GM18502 (cell line): ENCODE data around the gene TMEM269.

Source experiments
- ATAC-seq: cut with Tn5 transposase; IDR thresholded peaks from one replicate; pipeline ENCODE4 v1.9.1; 2021; ENCODE audit warnings: mild to moderate bottlenecking; ENCODE audit not compliant: unreplicated experiment, poor library complexity

The TMEM269 gene, protein sequence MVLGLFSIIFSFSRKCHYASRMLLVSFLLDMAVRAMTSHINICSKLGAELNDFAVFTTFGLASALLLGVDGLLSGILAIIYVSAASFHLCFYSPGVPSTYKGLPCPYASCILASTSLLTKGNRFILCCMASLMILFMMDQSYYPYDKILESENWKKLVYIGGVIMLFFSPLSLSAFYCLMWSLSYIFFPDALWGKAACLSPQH

DNA sequence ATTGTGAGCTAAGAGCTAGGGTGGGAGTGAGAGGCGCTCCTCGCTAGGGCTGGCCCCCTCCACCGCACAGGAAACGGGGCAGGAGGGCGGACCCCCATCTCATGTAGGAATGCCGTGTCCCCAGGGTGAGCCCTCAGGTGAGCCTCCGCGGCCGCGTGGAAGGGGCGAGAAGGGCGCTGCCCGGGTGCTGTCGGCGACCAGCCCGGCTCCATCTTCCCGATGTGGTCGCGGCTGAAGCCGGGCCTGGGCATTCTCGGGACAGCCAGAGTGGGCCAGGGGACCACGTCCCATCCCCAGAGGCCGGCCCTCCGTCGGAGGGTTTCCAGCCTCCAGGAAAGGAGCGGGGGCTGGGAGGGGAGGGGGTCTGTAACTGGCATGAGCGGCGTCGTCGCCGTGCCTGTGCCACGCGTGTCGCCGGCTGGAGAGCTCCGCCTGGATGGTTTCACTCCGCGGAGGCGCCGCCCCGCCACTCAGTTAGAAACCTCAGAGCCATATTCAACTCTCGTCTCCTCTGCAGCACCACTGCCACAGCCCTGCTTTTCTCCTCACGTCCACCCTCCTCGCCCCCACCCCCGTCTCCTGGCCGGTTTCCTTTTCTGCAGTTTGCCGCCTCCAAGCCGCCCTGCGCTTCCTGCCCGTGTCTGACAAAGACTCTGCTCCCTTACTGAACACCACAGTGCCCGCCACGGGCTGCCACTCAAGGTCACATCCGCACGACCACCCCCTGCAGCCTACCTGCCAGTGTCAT lies at the start of gene TMEM269:
Gene TMEM269 (plus strand): TSS at position 46 of the 748 bp plus-strand sequence. CDS start 4,903 bp downstream, outside the sequence.
- ATAC-seq = no peak

DNA sequence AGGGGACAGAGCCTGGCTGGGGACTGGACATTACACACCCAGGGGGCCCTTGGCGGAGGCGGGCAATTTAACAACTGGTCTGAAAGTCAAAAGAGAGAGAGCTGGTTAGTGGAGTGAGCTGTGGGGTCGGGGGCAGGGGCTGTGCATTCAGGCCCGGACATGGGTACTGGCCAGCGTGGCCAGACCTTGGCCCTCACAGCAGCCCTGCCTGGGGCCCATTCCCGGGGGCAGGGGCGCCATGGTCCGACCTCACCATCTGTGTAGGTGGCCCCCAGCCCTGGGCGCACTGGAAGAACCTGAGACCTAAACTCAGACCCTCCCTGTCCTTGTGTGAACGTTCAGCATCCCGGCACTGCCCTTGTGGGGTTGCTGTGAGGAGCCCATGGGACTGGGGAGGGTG lies 49.7 kb upstream of the TMEM269 start:
- no peak for ATAC-seq

DNA sequence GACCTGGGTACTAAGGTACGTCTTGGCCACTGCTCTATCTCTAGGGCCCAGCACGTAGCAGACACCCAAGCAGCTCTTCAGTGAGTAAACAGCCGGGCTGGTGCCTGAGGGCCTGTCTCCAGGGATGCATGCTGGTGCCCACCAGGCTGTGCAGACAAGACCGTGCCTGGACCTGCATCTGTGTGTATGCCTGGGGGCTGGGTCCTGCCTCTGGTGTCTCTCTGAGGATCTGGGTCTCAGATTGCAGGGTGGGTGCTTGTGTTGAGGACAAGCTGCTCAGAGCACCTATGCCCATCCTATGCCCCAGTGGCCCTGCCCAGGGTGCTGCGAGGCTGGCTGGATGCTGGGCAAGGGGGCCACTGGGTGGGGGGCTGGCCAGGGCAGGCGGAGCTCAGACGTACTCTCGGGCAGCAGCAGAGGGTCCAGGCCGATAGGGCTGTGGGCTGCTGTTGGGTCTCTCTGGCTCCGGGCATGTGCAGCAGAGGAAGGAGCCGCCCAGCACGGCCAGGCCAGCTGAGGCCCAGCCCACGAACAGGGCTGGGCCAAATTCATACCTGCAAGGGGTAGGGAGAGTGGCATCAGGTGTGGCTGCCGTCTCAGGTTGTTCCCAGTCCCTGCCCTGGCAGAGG lies 49.2 kb upstream of the TMEM269 start:
- no peak for ATAC-seq

DNA sequence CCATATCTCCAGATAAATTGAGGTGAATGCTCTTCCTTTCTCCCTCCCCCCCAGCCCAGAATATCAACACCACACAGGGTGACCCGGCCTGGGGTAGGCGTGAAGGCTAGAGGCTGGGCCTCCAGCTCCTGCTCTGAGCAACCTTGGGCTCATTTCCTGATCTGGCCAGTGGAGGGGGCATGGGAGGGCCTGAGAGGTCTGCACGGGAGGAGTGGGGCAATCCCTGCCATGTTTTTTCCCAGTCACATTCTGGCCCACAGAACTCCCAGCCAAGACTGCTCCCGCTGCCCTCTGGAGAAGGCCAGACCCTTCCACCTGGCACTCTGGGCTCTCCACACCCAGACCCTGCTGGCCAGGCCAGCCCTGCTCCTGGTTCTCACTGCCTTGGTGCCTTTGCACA lies 48.6 kb upstream of the TMEM269 start:
- ATAC-seq = no peak

DNA sequence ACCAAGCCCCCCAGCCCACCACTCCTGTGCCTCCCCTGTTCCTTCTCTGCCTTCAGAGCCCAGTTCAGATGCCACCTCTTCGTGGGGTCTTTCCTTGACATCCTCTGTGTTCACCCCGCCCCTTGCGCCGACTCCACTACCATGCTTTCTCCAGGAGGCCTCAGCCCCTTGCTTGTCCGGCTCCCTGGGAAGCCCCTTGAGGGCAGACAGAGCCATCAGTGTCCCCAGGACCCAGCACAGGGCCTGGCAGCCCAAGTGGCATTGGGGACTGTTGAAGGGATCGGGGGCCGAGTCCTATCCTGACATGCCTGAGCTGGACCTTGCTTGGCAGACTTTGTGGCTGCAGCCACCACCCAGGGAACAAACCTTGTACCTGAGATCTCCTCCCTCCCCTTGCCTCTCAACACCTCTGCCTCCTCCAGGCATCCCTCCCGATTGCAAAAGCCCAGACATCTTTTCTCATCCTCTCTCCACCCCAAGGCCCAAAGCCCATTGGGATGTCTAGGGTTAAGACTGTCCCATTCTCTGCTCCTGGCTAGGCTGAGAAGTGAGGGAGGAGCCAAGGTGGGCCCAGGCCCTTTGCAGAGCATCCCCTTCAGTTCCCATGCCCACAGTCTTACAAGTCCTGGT lies 48.1 kb upstream of the TMEM269 start:
- no peak for ATAC-seq

DNA sequence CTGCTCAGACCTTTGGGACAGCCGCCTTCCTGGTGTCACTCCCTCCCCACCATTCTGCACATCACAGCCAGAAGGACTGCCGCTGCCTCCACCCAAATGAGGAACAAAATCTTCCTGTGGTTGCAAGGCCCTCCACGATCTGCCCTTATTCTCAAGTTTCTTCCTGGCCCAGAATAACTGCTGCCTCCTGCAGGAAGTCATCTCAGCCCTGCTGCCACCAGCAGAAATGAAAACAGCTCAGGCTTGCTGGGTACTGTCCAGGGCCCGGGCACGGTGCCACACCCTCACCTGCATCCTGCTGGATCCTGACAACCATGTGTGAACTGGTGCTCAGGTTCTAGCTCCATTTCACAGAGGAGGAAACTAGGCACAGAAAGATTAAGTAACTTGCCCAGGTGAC lies 47.5 kb upstream of the TMEM269 start:
- ATAC-seq = no peak

DNA sequence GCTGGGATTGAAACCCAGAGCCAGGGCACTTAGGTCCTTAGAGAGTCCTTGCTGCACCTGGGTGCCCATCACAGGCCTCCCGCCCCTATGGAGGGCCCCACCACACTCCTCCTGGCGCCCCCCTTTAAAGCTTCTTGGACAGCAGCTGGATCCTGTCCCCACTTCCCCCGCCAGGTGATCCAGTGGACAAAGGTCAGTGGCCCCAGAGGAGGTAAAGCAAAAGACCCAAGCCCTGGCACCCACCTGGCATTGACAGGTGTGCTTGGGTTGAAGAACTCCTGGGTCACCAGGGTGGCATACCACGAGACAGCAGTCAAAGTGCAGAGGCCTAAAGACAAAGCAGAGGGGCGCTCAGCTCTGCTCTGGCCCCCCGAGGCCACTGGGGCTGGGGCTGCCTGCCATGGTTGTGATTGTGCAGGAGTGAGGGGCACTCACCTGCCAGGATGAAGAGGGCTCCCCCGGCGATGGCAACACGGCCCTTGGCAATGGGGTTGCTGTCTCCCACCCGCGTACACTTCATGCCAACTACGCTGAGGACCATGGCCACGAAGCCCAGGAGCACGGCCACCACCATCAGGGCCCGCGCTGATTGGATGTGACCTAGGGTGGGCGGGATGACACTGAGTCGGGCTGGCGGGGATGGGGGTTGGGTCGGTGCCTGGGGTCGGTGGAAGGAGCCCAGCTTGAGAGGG lies 46.7 kb upstream of the TMEM269 start:
- ATAC-seq = no peak

DNA sequence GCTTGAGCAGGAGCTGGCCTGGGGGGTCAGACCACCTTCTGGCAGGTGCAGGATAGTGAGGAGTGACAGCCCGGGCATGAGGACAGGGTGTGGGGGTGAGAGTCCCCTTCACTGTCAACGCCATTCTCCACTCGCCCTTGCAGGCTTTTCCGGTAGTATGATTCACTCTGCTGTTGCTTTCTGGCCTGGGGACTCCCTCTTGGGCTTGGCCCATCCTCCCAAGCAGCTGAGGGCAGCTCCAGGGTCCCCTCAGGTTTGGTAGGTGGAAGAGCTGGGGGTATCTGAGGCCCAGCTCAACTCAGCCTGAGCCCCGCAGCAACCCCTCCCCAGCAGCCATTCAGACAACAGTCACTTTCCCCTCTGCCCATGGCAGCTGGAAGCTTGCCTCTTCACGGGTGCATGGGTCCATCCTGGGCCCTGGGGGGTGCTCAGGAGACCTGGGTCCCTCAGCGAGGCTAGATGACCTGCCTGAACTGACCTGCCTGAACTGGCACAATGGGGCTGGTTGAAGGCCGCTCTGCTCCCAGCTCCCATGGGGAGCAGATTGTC lies 46.0 kb upstream of the TMEM269 start:
- ATAC-seq = no peak

DNA sequence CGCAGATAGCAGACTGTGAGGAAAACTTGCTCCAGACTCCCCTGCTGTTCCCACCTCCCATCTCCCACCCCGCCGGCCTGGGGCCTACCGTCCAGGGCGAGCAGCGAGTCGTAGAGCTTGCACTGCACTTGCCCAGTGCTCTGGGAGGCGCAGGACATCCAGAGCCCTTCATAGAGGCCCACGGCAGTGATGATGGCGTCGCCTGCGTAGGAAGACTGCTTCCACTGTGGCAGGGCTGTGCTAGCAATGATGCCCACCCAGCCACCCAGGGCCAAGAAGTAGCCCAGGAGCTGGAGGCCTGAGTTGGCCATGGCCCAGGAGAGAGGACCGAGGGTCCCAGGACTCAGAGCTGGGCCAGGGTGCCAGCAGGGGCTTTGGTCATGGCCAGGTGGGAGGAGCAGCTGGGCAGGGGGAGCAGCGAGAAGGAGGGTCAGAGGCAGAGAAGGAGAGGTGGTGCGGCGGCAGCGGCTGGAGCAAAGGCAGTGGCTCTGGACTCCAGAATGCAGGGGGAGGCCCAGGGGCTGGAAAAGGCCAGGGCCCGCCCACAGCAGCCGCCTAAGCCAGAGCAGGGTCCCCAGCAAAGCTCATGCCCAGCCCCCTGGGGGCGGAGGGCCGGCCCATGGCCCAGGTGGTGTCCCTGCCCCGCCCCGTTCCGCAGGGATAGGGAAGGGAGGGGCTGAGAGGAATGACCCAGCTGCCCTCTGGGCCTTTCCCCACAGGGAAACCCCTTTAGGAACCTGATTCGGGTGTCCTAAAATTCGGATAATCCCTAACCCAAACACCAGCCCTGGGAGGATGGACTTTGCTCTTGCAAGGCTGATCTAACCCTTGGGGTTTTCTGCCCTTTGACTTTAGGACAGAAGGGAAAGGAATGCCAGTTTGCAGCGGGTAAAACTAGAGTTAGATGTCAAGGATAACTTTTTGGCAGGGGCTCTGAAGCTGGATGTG lies 44.8 kb upstream of the TMEM269 start, which contains the start of gene CLDN19:
Gene CLDN19 (minus strand): TSS at position 484 of the 948 bp plus-strand sequence. CDS start 173 bp downstream, at position 311.
- ATAC-seq = no peak

DNA sequence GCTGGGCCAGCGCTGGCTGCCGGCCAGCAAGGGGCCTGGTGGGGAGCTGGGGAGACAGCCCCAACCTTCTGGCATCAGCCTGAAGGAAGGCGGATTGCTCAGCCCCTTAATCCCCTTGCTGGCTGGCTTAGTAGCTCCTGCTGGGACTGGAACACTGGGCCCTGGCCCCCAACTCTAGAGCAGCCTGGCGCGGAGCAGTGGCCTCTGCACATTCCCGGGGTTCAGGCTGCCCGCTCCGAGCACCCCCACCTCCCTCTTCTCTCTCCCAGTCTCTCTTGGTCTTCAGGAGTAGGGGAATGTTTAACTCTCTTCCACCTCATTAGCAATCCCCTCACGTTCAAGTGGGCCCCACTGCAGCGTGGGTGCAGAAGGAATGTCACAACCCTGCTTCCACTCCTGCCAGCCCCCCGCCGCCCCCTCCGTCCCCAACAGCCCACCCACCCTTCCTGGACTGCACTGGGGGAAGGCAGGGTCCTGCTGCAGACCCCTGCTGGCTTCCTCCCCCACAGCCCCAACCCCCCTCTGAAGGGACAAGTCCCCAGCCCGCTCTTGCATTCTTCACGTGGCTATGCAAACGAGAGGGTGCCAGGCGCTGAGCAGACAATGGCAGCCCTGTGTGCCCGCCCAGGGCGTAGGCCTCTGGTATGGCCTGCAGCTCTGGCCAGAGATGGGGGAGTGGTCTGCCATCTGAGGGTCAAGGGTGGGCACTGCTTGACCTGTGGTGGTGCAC lies 43.8 kb upstream of the TMEM269 start:
- ATAC-seq = no peak

DNA sequence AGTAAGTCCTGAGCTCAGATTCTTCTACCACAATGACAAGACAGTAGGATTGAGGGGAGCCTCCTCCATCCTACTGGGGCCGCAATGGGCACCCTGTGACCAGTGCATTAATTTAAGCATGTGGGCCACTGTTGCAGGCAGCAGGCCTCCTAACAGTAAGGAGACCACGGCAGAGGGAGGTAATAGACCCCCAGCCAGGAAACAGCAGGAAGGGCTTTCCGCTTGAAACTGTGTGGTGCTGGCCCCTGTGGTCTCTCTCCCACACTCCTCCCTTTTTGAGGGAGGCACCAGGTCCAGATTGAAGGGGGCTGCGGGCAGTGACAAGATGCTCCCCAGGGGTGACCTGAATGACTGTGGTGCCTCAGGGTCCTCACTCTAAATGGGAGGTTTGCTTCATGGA lies 43.1 kb upstream of the TMEM269 start:
- no peak for ATAC-seq

DNA sequence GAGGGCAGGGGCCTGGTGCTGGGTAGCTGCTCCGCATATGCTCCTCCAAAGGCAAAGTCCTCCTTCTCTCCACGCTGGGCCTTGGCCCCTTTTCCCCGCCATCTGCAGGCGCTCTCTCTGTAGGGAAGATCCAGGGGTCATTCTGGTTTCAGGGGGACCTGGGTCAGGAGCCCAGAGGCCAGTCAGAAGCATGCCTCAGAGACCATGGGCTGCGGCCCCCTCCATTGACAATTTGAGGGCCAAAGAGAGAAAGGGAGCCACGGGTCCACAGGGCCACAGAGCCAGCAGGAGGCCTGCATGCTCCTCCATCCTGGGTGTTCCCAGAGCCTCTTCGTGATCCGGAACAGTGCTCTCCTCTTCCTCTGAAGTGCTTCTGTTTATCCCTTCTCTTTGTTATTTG lies 42.6 kb upstream of the TMEM269 start:
- ATAC-seq = no peak

DNA sequence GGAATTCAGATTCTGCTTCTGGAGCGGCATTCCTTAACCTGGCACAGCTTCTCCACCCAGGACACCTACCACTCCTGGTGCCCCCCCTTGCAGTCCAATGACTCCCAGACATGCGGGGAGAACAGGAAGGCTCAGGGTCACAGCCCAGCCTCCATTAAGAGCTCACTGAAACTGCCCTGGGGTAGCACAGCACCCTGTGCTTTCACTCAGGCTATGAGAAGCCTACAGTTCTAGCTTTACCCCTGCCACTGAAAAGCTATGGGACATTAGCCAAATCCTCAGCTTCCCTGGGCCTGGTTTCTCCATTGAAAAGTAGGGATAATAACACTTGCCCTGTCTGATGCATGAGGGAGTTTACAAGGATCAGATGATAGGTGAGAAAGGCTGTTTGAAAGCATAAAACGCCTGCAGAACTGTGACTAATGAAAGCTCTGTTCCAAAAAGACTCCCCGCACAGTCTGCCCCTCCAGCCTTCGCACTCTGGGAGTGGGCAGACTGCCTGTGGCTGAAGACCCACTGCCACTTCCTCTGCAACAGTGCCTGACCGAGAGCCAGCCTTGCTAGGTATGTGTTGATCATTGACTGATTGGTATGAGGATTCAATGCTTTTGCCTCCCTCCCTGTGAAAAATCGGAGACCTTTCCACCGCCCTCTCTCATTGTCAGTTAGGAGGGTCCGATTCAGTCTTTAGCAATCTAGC lies 42.0 kb upstream of the TMEM269 start:
- no peak for ATAC-seq

DNA sequence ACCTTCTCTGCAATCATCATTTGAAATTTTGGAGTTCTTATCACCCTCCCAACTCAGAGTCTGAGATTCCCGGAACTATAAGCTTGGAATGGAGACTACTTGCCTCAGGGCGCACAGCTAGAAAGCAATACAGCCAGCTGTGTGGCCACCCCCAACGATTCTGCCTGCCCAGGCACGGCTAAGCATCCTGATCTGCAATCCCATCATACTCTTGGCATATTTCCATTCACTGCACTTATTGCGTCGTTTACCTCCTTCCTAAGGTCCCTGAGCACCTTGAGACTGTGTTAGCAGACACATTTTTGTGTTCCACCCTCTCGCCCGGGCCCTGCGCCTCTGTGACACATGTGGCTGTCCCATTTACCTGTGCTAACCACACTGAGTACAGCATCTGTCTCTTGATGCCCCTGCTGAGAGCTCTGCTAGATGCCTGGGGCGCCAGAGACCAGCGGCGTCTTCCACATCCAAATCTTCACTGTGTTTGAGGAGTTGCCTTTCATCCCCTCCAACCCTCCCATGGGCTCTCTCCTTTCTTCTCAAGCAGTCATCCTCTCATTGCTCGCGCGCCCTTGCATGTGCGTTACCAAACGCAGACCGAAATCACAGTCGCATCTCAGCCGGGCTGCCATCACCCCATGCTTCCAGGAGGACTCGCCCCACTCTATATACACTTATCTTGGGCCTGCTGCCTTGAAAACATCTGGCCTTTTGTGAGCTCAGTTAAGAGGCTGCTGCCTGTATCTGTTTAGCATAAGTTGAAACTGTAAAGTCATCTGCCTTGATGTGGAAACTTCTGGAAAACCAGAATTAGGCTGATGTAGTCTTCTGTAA lies 41.3 kb upstream of the TMEM269 start:
- ATAC-seq = no peak

DNA sequence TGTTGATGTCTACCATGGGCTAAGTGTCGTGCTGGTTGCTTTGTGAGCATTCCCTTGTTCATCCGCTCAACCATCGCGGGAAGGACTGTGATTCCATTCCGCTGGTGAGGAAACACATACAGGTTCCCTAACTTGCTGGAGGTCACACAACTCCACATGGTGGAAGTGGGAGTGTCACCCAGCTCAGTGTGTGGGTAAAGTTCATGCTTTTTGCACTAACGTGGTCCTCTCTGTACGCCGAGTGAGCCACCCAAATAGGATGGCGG lies 40.7 kb upstream of the TMEM269 start:
- no peak for ATAC-seq

DNA sequence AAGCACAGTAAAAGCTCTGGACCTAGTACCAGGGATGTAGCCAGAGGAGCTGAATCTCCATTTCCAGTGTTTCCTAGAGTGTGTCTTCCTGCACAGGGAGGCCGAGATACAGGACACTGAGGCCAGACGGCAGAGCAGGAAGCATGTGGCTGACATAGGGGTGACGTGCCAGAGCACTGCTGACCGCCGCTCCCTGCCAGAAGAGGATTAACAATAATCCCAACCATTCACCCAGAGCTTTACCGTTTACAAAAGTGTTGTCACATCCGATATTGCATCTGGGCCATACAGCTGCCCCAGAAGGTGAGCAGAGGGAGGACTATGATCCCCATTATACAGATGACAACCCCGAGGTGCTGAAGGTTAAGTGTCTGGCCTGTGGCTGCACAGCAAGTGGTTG lies 38.9 kb upstream of the TMEM269 start:
- no peak for ATAC-seq

DNA sequence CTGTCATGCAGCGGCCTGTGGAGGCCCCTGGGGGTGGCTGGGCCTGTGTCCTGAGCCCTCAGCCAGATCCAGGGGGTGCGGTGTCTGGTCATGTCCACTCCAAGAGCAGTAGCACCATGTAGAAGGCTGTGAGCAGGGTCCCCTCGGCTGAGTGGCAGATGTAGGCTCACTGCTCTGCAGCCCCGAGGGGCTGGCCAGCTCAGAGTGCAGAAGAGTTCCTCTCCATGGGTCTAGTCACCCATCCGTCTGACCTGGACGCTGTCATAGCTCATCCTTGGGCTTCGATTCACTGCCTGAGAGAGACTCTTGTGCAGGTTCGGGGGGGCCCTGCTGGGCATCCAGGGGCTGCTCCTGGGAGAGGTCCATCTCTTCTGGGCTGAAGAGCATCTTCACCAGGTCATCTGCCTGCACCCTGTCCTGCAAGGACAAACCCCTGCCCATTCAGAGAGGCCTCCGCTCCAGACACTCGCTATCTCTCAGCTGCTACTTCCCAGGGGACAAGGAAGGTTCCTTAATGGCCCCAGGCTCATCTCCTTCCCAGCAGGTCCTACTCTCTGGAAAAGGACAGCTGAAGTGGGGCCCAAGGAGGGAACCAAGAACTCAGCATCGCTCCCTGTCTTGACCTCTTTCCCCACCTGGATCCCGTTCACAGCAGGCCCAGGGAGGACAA lies 38.2 kb upstream of the TMEM269 start:
- no peak for ATAC-seq
